Fibroblast of lung (primary cell): ENCODE measurements around the gene CLINT1. TPM values are rescaled to one million over a fixed set of nuclear protein-coding genes. Genes with fewer than 3 reads are reported as not detected.
A peak's percentile ranks its signal among the peaks of the same experiment; 100 is the strongest.

Experiments used
- DNase-seq, 2 donors: peaks; one replicate each; pipeline versions ENCODE4 v3.0.0 to v3.0.0-alpha.2; 2010; ENCODE audit warnings: low read depth in 2 of 2
- H2AFZ ChIP-seq: 2 replicates; pipeline ENCODE4 v1.5.1; 2012; ENCODE audit warnings: low read length, control low read depth, inconsistent platforms
- H3K27ac ChIP-seq: 2 replicates; pipeline ENCODE4 v1.5.1; 2011; ENCODE audit warnings: low read length, control low read depth; ENCODE audit not compliant: insufficient read depth
- H3K27me3 ChIP-seq: 2 replicates; pipeline ENCODE4 v1.5.1; 2011; ENCODE audit warnings: mild to moderate bottlenecking, low read length; ENCODE audit not compliant: control insufficient read depth, insufficient read depth
- H3K36me3 ChIP-seq: 2 replicates; pipeline ENCODE4 v1.5.1; 2011; ENCODE audit warnings: low read length; ENCODE audit not compliant: control insufficient read depth, insufficient read depth
- H3K4me1 ChIP-seq: 2 replicates; pipeline ENCODE4 v1.5.1; 2011; ENCODE audit warnings: low read length; ENCODE audit not compliant: control insufficient read depth, insufficient read depth; ENCODE audit errors: extremely low read depth
- H3K4me2 ChIP-seq: 2 replicates; pipeline ENCODE4 v1.5.1; 2011; ENCODE audit warnings: low read length, control low read depth; ENCODE audit not compliant: insufficient read depth; ENCODE audit errors: extremely low read depth
- H3K4me3 ChIP-seq, 4 experiments: fragments of 200-600 bp in 1 of 4; sonication (generic) in 1 of 4; replicated peaks in 1 of 4; 2 replicates each; pipeline ENCODE4 v1.5.1; 2011 to 2016; ENCODE audit warnings: low read length in 4 of 4, low read depth in 3 of 4, mild to moderate bottlenecking in 3 of 4, control low read depth in 2 of 4, inconsistent platforms in 1 of 4, mixed read lengths in 1 of 4; ENCODE audit not compliant: insufficient read depth in 1 of 4; ENCODE audit errors: control extremely low read depth in 1 of 4
- H3K79me2 ChIP-seq: 2 replicates; pipeline ENCODE4 v1.5.1; 2012; ENCODE audit warnings: mild to moderate bottlenecking, low read length, inconsistent platforms; ENCODE audit not compliant: control insufficient read depth, insufficient read depth
- H3K9ac ChIP-seq: 2 replicates; pipeline ENCODE4 v1.5.1; 2011; ENCODE audit warnings: mild to moderate bottlenecking, low read length, control low read depth; ENCODE audit not compliant: insufficient read depth
- H3K9me3 ChIP-seq: 2 replicates; pipeline ENCODE4 v1.5.1; 2012; ENCODE audit warnings: low read depth, low read length; ENCODE audit not compliant: control insufficient read depth, insufficient read depth
- H4K20me1 ChIP-seq: 2 replicates; pipeline ENCODE4 v1.5.1; 2011; ENCODE audit warnings: low read length; ENCODE audit not compliant: control insufficient read depth, insufficient read depth; ENCODE audit errors: extremely low read depth
- CTCF ChIP-seq, 2 donors: IDR thresholded peaks in 1 of 2; conservative IDR thresholded peaks in 1 of 2; 1 replicate in 1 of 2; 2 replicates in 1 of 2; pipeline ENCODE4 v1.5.1; 2011 to 2012; ENCODE audit warnings: low read length in 2 of 2, control low read depth in 1 of 2, inconsistent platforms in 1 of 2, low read depth in 1 of 2, mild to moderate bottlenecking in 1 of 2
- EZH2 ChIP-seq: IDR thresholded peaks from 2 replicates; pipeline ENCODE4 v1.5.1; 2012; ENCODE audit warnings: low read length, control low read depth, mild to moderate bottlenecking; ENCODE audit errors: missing control alignments
- polyA plus RNA-seq, 2 donors: library from polyadenylated mRNA; depleted of rRNA in 1 of 2; stranded (reverse) in 1 of 2; unstranded in 1 of 2; fragments of >200 nt; gene quantifications; 2 replicates each; pipeline ENCODE4 v1.2.1, GENCODE V29; 2011 to 2012; ENCODE audit warnings: missing spikeins in 1 of 2
- total RNA-seq: library from RNA; depleted of rRNA; stranded (reverse); fragments of >200 nt; gene quantifications from 2 replicates; pipeline ENCODE4 v1.2.1, GENCODE V29; 2014

The CLINT1 gene
- total and polyA plus RNA-seq, 2 donors (not counting 1 experiment from before 2014, with no cell fraction given) = 82.4 to 99.0 TPM

GRCh38 chr5:157761690-157762621 is 97.0 kb downstream of the CLINT1 start:
- H3K4me2 ChIP-seq = no peak overlapping the region
- H3K36me3 ChIP-seq = no peaks in the 10 kb centered on the region
- peak; percentile 65 to 80 for TF ChIP-seq CTCF (conservative IDR thresholded peaks at IDR 0.05 in 1 of 2, IDR thresholded peaks at IDR 0.05 in 1 of 2; ENCODE audit: low read depth in 1 of 2, low read length in 2 of 2)
- no peak for TF ChIP-seq EZH2
- H3K27me3 ChIP-seq = no peaks in the 10 kb centered on the region
- no peaks in the 10 kb centered on the region for H3K9me3 ChIP-seq
- H3K4me1 ChIP-seq = no peaks in the 10 kb centered on the region
- H3K27ac ChIP-seq = no peak overlapping the region
- H3K9ac ChIP-seq = no peak overlapping the region
- H4K20me1 ChIP-seq = no peaks in the 10 kb centered on the region
- H3K4me3 ChIP-seq = no peak overlapping the region
- H2AFZ ChIP-seq = peak overlapping the region; percentile 51
- H3K79me2 ChIP-seq = no peaks in the 10 kb centered on the region
- DNase-seq = peak; percentile 63 to 77

GRCh38 chr5:157758706-157759105 is 100.2 kb downstream of the CLINT1 start:
- no peaks in the 10 kb centered on the region for H3K9me3 ChIP-seq
- H2AFZ ChIP-seq = no peak overlapping the region
- H3K4me2 ChIP-seq = no peak overlapping the region
- no peak overlapping the region for H3K9ac ChIP-seq
- peaks cover 4% of the 10 kb centered on the region for H3K36me3 ChIP-seq
- H3K79me2 ChIP-seq = no peaks in the 10 kb centered on the region
- H3K27me3 ChIP-seq = no peaks in the 10 kb centered on the region
- no peak overlapping the region for H3K4me3 ChIP-seq
- no peak for DNase-seq
- TF ChIP-seq EZH2 (no peak), CTCF (conservative IDR thresholded peaks at IDR 0.05 in 1 of 2, IDR thresholded peaks at IDR 0.05 in 1 of 2; ENCODE audit: low read depth in 1 of 2, low read length in 2 of 2) (no peak)
- H3K4me1 ChIP-seq = no peaks in the 10 kb centered on the region
- no peaks in the 10 kb centered on the region for H4K20me1 ChIP-seq
- no peak overlapping the region for H3K27ac ChIP-seq

- no peak for DNase-seq
- Histone ChIP-seq H3K27ac (no peak overlapping the region), H3K27me3 (no peaks in the 10 kb centered on the region), H3K4me2 (no peak overlapping the region), H3K36me3 (peaks cover 4% of the 10 kb centered on the region), H3K4me3 (no peak overlapping the region), H3K9me3 (no peaks in the 10 kb centered on the region), H3K9ac (no peak overlapping the region), H3K4me1 (no peaks in the 10 kb centered on the region), H3K79me2 (no peaks in the 10 kb centered on the region), H2AFZ (no peak overlapping the region), H4K20me1 (no peaks in the 10 kb centered on the region)
- TF ChIP-seq CTCF (conservative IDR thresholded peaks at IDR 0.05 in 1 of 2, IDR thresholded peaks at IDR 0.05 in 1 of 2; ENCODE audit: low read depth in 1 of 2, low read length in 2 of 2) = no peak
- TF ChIP-seq EZH2 = no peak
Observed at GRCh38 chr5:157756122-157756521, 102.8 kb downstream of the CLINT1 start.
